Measurements from ENCODE around the gene DOLK.

Gene DOLK

DNA sequence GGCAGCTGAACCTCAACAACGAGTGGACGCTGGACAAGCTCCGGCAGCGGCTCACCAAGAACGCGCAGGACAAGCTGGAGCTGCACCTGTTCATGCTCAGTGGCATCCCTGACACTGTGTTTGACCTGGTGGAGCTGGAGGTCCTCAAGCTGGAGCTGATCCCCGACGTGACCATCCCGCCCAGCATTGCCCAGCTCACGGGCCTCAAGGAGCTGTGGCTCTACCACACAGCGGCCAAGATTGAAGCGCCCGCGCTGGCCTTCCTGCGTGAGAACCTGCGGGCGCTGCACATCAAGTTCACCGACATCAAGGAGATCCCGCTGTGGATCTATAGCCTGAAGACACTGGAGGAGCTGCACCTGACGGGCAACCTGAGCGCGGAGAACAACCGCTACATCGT, 39.0 kb downstream of the DOLK start:
- FAIRE-seq: no peak
- DNase-seq (ENCODE audit: low spot score): no peak

DNA sequence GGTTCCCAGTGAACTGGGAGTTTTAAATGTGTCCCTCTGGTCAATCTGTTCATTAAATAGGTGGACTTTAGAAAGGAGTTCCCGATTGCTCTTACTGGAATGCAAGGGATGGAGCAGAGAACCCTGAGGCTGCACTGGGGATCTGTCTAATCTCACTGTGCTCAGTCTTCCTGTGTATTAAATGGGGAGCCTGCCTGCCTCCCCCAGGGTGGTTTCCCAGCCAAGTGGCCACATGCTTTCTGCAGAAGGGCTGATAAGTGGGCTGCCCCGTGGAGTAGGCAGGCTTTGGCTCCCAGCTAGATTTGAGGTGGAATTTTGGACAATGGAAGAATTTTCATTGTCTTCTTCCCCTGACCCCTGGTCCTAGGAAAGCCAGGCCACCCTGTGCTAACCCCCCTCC, 40.7 kb downstream of the DOLK start:
- FAIRE-seq: no peak
- no peak for DNase-seq (ENCODE audit: low spot score)

DNA sequence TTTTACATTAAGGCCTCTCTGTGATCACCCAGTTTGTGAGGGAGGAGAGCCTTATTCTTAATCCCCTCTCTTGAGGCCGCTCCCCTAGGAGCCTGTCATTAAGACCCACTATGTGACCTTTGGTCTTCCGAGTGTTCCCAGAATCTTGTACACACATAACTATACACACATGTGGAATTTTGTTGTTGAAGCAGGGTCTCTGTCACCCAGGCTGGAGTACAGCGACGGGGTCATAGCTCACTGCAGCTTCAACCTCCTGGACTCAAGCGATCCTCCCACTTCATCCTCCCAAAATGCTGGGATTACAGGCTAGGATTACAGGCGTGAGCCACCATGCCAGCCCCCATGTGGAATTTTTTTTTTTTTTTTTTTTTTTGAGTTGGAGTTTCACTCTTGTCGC, 41.4 kb downstream of the DOLK start:
- DNase-seq (ENCODE audit: low spot score) (no peak), FAIRE-seq (no peak)

DNA sequence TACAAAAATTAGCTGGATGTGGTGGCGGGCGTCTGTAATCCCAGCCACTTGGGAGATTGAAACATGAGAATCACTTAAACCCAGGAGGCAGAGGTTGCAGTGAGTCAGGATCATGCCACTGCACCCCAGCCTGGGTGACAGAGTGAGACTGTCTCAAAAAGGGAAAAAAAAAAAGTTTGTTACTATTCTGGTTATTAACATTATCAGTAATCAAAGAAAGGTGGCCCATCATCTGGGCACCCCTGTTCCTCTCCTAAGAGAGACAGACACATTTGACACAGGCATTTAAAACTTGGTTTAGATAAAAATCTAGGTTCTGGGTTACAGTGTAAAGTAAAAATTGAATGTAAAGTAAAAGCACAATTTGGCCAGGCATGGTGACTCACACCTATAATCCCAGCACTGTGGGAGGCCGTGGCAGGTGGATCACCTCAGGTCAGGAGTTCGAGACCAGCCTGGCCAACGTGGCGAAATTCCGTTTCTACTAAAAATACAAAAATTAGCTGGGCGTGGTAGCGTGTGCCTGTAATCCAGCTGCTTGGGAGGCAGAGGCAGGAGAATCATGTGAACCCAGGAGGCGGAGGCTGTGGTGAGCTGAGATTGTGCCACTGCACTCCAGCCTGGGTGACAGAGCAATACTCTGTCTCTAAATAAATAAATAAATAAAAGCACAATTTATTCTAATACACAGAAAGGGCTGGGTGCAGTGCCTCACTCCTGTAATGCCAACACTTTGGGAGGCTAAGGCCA, 43.4 kb downstream of the DOLK start:
- no peak for FAIRE-seq
- DNase-seq (ENCODE audit: low spot score): no peak

DNA sequence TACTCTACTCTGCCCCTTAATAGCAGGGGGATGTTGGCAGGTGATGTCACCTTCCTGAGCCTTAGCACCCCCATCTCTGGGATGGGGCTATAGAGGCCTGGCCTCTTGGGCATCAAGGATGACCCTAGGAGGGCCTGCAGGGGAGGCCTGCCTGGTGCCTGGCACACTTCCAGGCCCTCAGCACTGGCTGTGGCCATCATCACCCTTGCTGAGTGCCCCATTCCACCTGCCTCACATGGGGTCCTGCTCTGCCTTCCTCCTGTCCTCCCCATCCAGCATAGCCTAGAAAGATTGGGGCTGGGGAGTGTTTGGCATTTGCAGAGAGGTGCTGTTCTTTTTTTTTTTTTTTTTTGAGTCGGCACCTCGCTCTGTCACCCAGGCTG, 44.3 kb downstream of the DOLK start:
- DNase-seq (ENCODE audit: low spot score) (no peak), FAIRE-seq (no peak)

DNA sequence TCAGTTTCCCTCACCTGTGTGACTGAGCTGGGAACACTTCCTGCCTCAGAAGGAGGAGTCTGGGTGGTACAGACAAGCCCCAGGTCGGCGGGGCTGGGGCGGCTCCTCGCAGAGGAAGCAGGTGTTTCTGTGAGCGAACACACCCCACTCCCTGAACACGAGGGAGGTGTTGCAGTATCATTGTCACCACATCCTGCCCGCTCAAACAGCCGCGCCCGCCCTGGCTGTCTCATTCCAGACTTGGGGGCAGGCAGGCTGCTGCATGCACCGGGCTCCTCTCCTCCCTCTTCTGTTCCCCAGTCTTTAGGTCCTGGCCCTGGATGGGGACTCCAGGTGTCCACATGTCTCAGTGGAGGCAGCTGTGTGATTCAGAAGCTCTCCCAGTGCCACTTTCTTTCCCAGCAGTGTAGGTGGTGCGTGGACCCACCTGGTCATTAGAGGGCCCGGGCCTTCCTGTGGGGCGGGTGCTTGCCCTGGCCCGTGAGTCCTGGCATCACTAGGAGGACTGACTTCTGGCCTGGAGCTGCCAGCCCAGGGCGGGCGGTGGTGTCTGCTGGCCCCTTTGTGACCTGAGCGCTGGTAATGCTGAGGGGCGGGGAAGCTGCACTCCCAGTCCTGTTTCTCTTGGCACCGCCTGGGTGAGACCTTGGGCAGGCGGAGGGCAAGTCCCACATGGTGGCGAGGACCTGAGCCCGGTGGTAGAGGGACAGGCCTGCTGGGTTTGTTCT, 44.9 kb downstream of the DOLK start:
- FAIRE-seq: no peak
- DNase-seq (ENCODE audit: low spot score): no peak

DNA sequence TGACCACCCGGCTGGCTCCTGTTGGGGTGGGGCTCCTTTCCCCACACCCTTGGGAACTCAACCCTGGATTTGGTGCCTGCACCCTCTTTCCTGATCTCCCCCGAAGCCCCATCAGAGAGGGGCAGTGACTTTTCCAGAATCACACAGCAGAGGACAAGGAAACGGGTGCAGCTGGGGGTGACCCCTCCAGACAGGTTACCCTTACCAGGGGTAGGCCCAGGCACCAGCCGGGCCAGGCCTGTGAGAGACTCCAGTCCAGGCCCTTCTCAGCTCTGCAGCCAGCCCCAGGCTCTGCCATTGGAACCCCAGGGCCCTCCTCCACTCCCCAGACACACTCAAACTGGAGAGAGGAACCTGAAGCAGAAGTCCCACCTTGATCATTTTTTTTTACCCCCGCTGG, 45.6 kb downstream of the DOLK start:
- DNase-seq (ENCODE audit: low spot score) (no peak), FAIRE-seq (no peak)

DNA sequence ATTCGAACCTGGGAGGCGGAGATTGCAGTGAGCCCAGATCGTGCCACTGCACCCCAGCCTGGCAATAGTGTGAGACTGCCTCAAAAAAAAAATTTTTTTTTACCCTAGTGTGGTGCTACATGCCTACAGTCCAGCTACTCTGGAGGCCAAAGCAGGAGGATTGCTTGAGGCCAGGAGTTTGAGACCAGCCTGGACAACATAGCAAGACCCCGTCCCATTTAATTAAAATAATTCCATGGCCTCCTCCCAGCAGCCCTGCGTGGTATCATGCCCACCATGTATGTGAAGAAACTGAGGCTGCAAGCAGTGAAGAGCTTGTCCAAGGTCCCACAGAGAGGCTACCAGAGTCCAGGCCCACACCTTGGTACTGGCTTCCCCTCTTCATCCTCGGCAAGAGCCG, 46.0 kb downstream of the DOLK start:
- DNase-seq (ENCODE audit: low spot score) (no peak), FAIRE-seq (no peak)

DNA sequence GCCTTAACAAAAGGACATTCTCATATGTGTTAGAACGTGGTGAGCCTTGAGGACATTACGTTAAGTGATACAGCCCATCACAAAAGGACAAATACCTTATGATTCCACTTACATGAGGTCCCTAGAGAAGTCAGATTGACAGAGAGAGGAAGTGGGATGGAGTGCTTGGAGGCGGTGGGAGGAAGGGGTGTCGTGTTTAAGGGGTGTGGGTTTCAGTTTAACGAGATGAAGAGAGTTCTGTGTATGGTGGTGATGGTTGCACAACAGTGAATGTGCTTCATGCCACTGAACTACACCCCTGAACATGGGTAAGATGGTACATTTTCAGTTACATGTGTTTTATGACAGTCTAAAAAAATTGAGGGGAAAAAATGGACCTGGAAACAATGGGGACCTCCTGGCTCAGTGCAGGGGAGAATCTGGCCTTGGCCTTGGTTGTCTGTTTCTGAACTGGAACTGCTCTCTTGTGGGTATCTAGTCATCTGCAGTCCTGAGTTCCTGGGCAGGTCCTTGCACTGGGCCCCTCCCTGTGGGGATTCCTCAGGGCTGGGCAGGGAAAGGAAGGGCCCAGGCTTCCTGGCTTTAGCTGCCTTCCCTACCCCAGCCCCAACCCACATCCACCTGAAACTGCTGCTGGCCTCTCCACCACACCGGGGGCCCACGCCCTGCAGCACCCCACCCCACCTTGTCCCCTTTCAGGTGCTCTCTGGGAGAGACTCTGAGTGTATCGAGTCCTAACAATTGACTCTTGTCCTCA, 47.7 kb downstream of the DOLK start:
- DNase-seq (ENCODE audit: low spot score): no peak
- no peak for FAIRE-seq

DNA sequence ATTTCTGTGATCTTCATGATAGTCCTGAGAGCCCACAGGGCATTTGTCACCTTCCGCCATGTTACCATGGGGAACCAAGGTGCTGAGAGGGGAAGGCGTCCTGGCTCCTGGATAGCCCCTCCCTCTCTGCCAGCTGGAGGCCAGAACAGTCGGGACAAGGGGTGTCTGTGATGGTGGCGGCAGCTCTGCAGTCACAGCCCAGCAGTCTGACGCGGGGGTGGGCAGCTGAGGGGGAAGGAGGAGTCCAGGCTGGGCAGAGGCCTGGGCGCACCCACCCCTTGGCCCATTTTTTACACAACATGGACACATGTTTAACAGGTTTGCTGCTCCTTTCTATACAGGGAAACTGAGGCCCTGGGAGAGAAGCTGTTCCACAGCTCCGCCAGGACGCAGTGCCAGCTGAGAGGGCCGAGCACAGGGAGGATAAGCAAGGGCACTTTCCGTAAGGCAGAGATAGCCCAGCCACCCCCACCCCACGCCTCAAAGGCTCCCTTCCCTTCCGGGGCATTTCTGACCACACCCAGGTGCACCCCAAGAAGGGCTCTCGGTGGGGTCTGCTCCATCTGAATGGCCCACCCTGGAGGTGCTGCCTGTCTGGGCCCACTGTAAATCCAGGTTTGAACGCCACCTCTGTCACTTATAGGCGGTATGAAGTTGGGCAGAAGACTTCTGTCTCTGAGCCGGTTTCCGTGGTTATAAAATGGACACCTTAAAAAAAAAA, 48.4 kb downstream of the DOLK start:
- DNase-seq (ENCODE audit: low spot score): no peak
- FAIRE-seq: no peak

DNA sequence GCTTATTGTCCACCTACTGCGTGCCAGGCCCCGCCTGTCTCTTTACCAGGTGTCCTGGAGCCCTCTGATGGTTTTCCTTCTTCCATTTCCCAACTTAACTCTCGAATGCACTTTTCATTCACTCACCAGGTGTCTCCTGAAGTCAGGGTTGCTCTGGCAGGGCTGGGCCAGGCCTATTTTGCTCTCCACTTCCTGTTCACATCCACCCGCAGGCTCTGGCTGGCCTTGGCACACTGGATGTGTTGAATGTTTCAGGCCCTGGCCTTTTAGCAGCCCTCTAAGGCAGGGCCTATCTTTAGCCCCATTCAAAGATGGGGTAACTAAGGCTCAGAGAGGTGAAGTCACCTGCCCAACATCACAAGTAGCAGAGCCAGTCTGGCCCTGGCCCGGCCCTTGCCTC, 49.0 kb downstream of the DOLK start:
- DNase-seq (ENCODE audit: low spot score): no peak
- no peak for FAIRE-seq

DNA sequence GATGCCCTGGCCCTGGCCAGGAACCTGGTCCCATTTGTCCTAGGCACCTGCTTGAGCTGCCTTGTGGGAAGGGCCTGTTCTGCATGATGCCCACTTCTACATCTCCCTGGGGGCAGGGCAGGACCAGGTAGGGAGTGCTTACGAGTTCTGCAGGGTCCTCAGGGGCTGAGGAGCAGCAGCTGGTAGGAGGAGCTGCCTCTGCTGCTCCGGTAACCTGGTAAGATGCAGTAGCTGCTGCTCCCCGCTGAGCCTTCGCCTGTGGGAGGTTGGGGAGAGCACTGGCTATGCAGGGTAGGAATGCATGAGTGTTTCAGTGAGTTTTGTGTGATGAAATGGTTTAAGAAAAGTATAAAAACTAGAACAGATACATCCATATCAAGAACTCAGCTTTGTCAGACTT, 51.8 kb downstream of the DOLK start:
- DNase-seq (ENCODE audit: low spot score) (no peak), FAIRE-seq (no peak)

Data from RCC 7860 (cell line).